ENCODE measurements around the gene APOBEC3H. TPM values are rescaled to one million over a fixed set of nuclear protein-coding genes. Genes with fewer than 3 reads are reported as not detected.
A peak's percentile ranks its signal among the peaks of the same experiment; 100 is the strongest.
"Not testable (repeated sequence)": the region's sequence is repeated elsewhere in the genome, so short reads cannot be mapped to it uniquely, and the experiment has no call there.

APOBEC3H gene
- total RNA-seq = 0.84 TPM
- long read RNA-seq, partial matches to known transcripts = 0 of 1 reads
- long read RNA-seq, other reads (novel, unspliced or antisense) = 0 of 1 reads

- TF ChIP-seq, protein P1, sequence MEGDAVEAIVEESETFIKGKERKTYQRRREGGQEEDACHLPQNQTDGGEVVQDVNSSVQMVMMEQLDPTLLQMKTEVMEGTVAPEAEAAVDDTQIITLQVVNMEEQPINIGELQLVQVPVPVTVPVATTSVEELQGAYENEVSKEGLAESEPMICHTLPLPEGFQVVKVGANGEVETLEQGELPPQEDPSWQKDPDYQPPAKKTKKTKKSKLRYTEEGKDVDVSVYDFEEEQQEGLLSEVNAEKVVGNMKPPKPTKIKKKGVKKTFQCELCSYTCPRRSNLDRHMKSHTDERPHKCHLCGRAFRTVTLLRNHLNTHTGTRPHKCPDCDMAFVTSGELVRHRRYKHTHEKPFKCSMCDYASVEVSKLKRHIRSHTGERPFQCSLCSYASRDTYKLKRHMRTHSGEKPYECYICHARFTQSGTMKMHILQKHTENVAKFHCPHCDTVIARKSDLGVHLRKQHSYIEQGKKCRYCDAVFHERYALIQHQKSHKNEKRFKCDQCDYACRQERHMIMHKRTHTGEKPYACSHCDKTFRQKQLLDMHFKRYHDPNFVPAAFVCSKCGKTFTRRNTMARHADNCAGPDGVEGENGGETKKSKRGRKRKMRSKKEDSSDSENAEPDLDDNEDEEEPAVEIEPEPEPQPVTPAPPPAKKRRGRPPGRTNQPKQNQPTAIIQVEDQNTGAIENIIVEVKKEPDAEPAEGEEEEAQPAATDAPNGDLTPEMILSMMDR (IDR thresholded peaks at IDR 0.05) = no peak
- Histone ChIP-seq H3K4me1 (peaks cover 19% of the 10 kb centered on the region), H3K4me3 (no peak within 1 kb of the TSS), H3K9me3 (no peaks in the 10 kb centered on the region), H3K27me3 (no peaks in the 10 kb centered on the region), H3K27ac (peak within 1 kb of the TSS; percentile 68), H3K36me3 (no peaks in the 10 kb centered on the region)
- intact Hi-C loops (cut with DNase I) = no loop called here
- DNase-seq (peak; percentile 78), ATAC-seq (peak; percentile 86)
Measured at GRCh38 chr22:39097098-39098020, at the start of gene APOBEC3H. Gene APOBEC3H, plus strand, starts transcription at chr22:39097244. Its CDS starts 3,035 bp downstream, at chr22:39100279.

- H3K4me1 ChIP-seq; H3K9me3 ChIP-seq; H3K4me3 ChIP-seq; ATAC-seq; H3K27ac ChIP-seq; DNase-seq; H3K36me3 ChIP-seq; intact Hi-C loops (cut with DNase I); H3K27me3 ChIP-seq: not testable (repeated sequence)
Measured at GRCh38 chr22:39049486-39049885, 47.6 kb upstream of the APOBEC3H start.

DNA sequence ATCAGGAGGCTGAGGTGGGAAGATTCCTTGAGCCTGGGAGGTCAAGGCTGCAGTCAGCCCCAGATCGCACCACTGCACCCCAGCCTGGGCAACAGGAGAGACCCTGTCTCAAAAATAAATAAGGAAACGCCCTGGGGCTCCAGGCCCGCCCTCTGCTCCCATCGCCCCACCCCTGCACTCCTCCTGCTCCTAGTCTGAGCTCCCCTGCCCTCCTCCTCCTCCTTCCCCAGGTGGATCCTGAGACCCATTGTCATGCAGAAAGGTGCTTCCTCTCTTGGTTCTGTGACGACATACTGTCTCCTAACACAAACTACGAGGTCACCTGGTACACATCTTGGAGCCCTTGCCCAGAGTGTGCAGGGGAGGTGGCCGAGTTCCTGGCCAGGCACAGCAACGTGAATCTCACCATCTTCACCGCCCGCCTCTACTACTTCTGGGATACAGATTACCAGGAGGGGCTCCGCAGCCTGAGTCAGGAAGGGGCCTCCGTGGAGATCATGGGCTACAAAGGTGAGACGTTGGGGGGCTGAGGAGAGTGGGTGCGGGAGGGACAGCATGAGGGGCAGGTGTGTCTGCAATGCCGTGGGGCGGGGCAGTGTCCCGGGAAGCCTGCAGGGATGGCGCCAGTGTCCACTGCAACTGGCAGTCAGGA is 45.1 kb upstream of the APOBEC3H start:
- intact Hi-C loops (cut with DNase I); H3K27me3 ChIP-seq; H3K36me3 ChIP-seq; DNase-seq; H3K27ac ChIP-seq; H3K4me3 ChIP-seq; H3K4me1 ChIP-seq; H3K9me3 ChIP-seq: not testable (repeated sequence)
- ATAC-seq = peak; percentile 11

DNA sequence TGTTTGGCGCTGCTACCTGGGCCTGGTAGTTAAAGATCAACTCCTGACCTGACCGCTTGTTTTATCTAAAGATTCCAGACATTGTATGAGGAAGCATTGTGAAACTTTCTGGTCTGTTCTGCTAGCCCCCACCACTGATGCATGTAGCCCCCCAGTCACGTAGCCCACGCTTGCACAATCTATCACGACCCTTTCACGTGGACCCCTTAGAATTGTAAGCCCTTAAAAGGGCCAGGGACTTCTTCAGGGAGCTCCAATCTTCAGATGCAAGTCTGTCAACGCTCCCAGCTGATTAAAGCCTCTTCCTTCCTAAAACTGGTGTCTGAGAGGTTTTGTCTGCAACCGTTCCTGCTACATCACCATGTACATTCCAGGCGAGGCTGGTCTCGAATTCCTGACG is 41.4 kb upstream of the APOBEC3H start:
- intact Hi-C loops (cut with DNase I) = no loop called here
- Histone ChIP-seq H3K4me3 (no peak overlapping the region), H3K36me3 (no peaks in the 10 kb centered on the region), H3K27ac (no peak overlapping the region), H3K9me3 (no peaks in the 10 kb centered on the region), H3K27me3 (no peaks in the 10 kb centered on the region), H3K4me1 (no peaks in the 10 kb centered on the region)
- TF ChIP-seq, protein P1 (IDR thresholded peaks at IDR 0.05) = no peak
- no peak for ATAC-seq
- no peak for DNase-seq

DNA sequence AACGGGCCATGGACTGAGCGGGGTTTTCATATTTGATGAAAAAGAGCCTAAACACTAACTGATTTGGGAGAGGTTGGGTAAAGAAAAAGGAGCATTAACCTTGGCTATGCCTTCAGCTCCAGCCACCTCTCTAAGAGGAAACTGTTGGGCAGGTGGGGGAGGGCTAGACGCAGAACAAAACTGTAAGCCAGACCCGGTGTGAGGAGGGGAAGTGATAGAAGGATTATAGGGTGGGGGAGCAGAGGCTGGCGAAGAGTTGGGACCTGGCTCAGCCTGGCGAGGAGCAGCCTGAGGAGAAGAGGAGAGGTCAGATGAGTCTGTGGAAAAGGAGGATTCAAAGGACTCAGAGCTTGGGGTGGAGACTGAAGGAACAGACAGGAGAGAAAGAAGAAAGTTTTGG is 35.8 kb upstream of the APOBEC3H start:
- DNase-seq; H3K9me3 ChIP-seq; H3K4me3 ChIP-seq; H3K27ac ChIP-seq; H3K36me3 ChIP-seq; H3K27me3 ChIP-seq; ATAC-seq; intact Hi-C loops (cut with DNase I); H3K4me1 ChIP-seq: not testable (repeated sequence)

GRCh38 chr22:39061951-39062350 is 35.1 kb upstream of the APOBEC3H start:
- H3K27me3 ChIP-seq; H3K9me3 ChIP-seq; H3K27ac ChIP-seq; intact Hi-C loops (cut with DNase I); DNase-seq; H3K4me1 ChIP-seq; H3K36me3 ChIP-seq; H3K4me3 ChIP-seq; ATAC-seq: not testable (repeated sequence)

DNA sequence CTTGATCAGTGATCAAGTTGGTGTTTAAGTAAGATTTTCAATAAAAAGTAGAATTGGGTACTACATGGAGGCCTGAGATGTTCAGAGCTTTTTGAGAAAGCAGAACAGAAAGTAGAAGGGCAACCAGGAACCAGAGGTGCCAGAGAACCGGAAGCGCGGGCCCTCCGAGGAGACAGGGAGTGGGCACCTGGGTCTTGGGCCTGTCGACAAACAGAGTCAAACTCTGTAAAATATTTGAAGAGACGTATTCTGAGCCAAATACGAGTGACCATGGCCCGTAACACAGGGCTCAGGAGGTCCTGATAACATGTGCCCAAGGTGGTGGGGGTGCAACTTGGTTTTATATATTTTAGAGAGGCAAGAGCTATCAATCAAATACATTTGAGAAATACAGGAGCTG is 33.1 kb upstream of the APOBEC3H start:
- H3K36me3 ChIP-seq; H3K4me1 ChIP-seq; H3K9me3 ChIP-seq; H3K27me3 ChIP-seq; intact Hi-C loops (cut with DNase I); H3K4me3 ChIP-seq; H3K27ac ChIP-seq; DNase-seq: not testable (repeated sequence)
- ATAC-seq = peak; percentile 66

DNA sequence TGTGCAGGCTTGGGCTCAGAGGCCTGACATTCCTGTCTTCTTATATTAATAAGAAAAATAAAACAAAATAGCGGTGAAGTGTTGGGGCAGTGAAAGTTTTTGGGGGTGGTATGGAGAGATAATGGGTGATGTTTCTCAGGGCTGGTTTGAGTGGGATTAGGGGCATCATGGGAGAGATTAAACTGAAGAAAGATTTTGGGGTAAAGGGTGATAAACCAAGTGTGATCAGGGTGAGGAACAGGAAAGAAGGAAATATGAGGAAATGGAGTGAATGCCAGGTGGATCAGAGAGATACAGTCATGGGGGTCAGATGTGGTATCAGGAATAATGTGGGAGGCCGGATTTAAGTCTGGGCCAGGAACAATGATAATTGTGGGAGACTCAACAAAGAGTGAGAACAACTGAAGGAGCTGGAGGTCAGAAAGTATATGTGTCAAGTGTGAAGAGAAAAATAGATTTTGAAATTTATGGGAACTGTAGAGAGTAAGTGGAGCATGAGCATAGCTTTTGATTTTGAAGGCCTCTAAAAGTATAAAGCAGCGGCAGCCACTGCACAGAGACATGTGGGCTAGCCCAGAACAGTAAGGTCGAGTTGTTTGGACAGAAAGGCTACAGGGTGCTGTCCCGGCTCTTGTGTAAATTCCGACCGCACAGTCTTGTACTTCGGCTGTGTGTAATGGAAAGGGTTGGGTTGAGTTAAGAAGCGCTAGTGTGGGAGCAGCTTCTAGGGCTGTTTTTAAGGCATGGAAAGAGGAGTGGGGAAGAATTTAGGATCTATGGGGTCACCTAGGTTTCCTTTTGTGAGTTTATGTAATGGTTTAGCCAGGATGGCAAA is 30.4 kb upstream of the APOBEC3H start:
- H3K4me1 ChIP-seq; intact Hi-C loops (cut with DNase I); H3K27ac ChIP-seq; H3K9me3 ChIP-seq; DNase-seq; H3K36me3 ChIP-seq; H3K4me3 ChIP-seq; ATAC-seq; H3K27me3 ChIP-seq: not testable (repeated sequence)
